ENCODE data around the gene NPHP1.
"Not testable (repeated sequence)": the region's sequence is repeated elsewhere in the genome, so short reads cannot be mapped to it uniquely, and the experiment has no call there.

NPHP1 gene

GRCh38 chr2:110197452-110197851, 7.4 kb downstream of the NPHP1 start:
- DNase-seq = no peak

DNA sequence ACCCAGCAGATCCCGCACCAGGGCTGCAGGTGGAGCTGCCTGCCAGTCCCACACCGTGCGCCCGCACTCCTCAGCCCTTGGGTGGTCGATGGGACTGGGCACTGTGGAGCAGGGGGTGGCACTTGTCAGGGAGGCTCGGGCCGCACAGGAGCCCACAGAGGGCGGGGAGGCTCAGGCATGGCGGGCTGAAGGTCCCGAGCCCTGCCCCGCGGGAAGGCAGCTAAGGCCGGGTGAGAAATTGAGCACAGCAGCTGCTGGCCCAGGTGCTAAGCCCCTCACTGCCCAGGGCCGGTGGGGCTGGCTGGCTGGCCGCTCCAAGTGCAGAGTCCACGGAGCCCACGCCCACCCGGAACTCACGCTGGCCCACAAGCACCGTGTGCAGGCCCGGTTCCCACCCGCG, 14.6 kb downstream of the NPHP1 start:
- not testable (repeated sequence) for DNase-seq

GRCh38 chr2:110182449-110182848, 22.4 kb downstream of the NPHP1 start:
- no peak for DNase-seq

GRCh38 chr2:110180036-110180435, 24.8 kb downstream of the NPHP1 start:
- DNase-seq = no peak

DNA sequence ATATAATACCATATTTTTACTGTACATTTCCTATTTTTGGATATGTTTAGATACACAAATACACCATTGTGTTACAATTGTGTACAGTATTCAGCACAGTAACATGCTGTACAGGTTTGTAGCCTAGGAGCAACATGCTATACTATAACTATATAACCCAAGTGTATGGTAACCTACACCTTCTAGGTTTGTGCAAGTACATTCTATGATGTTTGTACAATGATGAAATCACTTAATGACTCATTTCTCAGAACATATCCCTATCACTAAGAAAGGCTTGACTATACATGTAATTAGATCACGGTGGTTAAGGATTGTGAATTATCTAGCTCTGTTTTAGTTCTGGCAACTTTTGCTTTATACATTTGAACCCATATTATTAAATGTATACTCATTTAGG, 31.3 kb downstream of the NPHP1 start:
- no peak for DNase-seq

GRCh38 chr2:110172506-110172905, 32.3 kb downstream of the NPHP1 start:
- no peak for DNase-seq

- DNase-seq = no peak
Observed at GRCh38 chr2:110170102-110170501, 34.7 kb downstream of the NPHP1 start.

DNA sequence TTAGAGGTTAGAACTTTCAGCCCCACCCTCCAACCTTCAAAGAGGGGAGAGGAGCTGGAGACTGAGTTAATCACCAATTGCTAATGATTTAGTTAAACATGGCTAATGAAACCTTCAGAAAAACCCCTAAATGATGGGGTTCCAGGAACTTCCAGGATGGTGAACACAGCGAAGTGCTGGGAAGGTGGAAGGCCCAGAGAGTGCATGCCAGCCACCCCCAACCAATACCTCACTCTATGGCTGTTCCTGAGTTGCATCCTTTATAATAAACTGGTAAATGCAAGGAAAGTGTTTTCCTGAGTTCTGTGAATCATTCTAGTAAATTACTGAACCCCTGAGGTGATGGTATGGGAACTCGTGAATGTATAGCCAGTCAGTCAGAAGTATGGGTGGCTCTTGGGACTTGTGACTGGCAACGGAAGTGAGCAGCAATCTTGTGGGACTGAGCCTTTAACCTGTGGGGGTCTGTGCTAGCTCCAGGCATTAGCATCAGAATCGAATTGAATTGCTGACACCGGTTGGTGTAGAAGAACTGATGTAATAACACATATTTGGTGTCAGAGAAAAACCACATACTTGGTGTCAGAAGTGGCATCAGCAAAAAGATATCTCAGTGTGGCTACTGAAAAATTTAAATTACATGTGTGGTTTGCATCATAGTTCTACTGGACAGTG, 37.4 kb downstream of the NPHP1 start:
- no peak for DNase-seq

GRCh38 chr2:110166266-110166665, 38.5 kb downstream of the NPHP1 start:
- no peak for DNase-seq

- no peak for DNase-seq
Observed at GRCh38 chr2:110157153-110157793, 47.5 kb downstream of the NPHP1 start.

GRCh38 chr2:110154828-110155227, 50.0 kb downstream of the NPHP1 start:
- not testable (repeated sequence) for DNase-seq

DNA sequence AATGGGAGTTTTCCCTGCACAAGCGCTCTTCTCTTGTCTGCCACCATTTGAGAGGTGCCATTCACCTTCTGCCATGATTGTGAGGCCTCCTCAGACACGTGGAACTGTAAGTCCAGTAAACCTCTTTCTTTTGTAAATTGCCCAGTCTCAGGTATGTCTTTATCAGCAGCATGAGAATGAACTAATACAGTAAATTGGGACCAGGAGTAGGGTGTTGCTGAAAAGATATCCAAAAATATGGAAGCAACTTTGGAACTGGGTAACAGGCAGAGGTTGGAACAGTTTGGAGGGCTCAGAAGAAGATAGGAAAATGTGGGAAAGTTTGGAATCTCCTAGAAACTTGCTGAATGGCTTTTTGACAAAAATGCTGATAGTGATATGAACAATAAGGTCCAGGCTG, 50.6 kb downstream of the NPHP1 start:
- DNase-seq = not testable (repeated sequence)

GRCh38 chr2:110153416-110153815, 51.4 kb downstream of the NPHP1 start:
- no peak for DNase-seq

DNA sequence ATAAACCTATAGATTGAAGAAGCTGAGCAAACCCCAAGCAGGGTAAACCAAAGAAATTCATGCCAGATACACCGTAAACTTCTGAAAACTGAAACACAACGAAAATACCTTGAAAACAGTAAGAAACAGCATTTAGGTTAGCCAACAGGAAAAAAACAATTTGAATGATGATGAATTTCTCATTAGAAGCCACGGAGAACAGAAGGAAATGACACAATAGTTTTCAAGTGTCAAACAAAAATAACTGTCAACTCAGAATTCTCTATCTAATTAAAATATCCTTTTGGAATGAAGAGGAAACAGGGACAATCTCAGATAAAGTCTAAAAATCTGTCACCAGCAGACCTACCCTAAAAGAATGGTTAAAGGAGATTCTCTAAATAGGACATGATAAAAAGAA, 51.9 kb downstream of the NPHP1 start:
- no peak for DNase-seq

DNA sequence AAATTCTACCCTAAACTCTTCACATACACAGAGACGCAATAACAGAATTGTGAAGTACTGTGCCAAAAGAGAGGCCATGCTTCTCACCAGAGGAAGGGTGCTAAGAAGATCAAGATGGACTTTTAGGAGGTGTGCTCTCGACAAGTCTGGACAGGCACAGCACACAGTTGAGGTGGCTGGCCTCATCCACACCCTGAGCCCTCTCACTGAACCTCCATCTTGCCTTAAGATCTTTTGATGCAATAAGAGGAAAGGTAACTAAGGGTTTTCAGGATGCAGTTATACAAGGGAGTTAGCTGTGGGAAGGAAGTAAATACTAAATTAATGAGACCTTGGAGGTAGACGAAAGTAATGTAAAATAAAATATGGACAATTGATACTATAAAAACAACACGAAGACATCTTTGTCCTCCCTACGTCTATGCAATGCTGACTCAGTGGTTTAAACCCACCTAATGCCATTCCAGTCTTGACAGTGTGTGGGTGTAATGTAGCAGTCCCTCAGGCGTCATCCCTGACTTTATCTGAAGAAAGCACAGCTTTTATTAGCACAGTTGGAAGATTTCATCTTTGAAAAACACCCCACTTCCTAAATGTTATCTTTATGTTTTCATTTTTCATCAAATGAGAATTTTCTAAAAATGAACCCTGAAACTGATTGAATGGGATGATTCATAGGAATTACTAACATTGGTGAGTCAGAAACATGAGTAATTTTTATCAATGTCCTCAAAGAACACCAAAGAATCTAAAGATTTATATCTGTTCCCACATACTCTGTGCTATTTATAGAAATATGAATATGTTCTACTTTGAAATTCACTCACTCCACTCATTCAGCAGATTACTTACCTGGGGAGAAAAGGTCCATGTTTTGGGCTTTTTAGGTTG, 55.2 kb downstream of the NPHP1 start:
- DNase-seq = no peak

DNA sequence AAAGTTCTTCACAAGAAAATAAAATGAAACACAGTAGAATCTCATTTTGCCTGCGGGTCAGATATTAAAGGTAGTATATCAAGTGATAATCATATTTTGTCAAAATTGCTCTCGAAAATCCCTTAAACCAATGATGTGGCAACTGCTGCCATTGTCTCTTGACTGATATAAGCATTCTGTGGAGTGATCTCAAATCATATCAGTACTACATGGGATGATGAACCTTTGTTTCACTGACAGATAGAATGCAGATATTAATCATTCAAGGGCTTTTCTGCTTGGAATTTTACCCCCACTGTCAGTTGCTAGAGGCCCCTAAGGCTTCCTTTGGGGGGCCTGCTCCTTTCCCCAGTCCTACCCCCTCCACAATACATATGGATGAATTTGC, 57.9 kb downstream of the NPHP1 start:
- DNase-seq = no peak

- DNase-seq = no peak
Observed at GRCh38 chr2:110146183-110146944, 58.4 kb downstream of the NPHP1 start.

- no peak for DNase-seq
Observed at GRCh38 chr2:110143982-110144381, 60.8 kb downstream of the NPHP1 start.

DNA sequence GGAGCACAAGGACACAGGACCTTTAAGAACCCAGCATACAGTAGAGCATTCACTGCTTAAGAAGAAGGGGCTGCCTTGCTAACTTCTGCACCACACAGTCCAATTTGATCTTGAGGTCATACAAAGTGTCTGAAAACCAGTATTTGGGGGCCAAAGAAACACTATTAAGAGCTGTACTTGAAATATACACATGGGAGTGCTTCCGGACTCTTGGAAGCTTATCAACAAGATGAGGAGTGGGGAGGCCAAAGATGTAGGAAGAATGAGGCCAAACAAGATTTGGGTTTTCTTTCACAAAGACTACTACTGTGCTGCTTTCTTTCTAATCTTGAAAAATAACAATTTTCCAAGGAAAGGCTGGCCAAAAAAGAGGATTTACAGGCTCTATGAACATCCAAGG, 64.4 kb downstream of the NPHP1 start:
- no peak for DNase-seq

DNA sequence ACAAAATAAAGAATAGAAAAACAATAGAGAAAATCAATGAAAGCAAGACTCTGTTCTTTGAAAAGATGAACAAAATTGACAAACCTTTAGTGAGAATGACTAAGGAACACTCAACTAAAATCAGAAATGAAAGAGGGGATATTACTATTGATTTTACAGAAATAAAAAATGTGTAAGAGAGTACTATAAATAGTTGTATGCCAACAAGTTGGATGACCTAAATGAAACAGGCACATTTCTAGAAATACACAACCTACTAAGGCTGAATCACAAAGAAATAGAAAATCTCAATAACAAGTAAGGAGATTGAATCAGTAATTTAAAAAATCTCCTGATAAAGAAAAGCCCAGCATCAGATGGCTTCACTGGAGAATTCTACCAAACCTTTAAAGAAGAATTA, 70.8 kb downstream of the NPHP1 start:
- no peak for DNase-seq

GRCh38 chr2:110131166-110131565, 73.6 kb downstream of the NPHP1 start:
- no peak for DNase-seq

DNA sequence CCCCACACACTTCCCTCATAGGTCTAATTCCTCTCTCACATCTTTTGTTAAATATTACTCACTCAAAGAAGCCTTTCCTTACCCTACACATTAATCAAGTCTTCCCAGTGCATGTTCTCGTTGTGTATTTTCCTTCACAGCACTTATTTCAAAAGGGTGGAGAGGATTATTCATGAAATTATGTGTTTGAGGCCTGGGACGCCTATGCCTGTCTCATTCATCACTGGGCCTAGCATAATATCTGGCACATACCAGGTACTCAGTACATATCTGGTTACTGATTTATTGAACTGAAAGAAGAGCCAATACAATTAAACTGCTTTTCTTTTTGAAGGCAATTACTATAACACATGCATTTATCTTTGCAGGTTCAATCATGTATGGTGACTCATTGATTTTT, 74.1 kb downstream of the NPHP1 start:
- DNase-seq = no peak

- no peak for DNase-seq
Observed at GRCh38 chr2:110126906-110127305, 77.9 kb downstream of the NPHP1 start.
